Measurements from ENCODE around the gene MYL3. TPM values are rescaled to one million over a fixed set of nuclear protein-coding genes. Genes with fewer than 3 reads are reported as not detected.

The MYL3 gene
- total RNA-seq, 4 donors from 2014 or later: 4.9 to 9.6 (median 6.0) TPM; not detected in 1

GRCh38 chr3:46852334-46852720, 10.9 kb downstream of the MYL3 start:
- intact Hi-C loops (cut with DNase I; ENCODE audit: low total_unique reads): no loop called here
- peak in 1 of 2 donors; percentile 4 for DNase-seq

GRCh38 chr3:46851364-46852333, 11.6 kb downstream of the MYL3 start:
- intact Hi-C loops (cut with DNase I; ENCODE audit: low total_unique reads): no loop called here
- no peak overlapping the region for H3K27ac ChIP-seq
- H3K27me3 ChIP-seq: no peaks in the 10 kb centered on the region
- peak in 1 of 2 donors; percentile 9 for DNase-seq
- TF ChIP-seq CTCF (IDR thresholded peaks at IDR 0.05) (no peak), POLR2A (IDR thresholded peaks at IDR 0.05) (no peak)
- no peaks in the 10 kb centered on the region for H3K36me3 ChIP-seq
- no peaks in the 10 kb centered on the region for H3K9me3 ChIP-seq
- no peak overlapping the region for H3K4me3 ChIP-seq
- H3K4me1 ChIP-seq: peaks cover 0 to 1% of the 10 kb centered on the region in 2 donors

More at GRCh38 chr3:46852334-46852720, 10.9 kb downstream of the MYL3 start:
- no peak overlapping the region for H3K4me3 ChIP-seq
- TF ChIP-seq POLR2A (IDR thresholded peaks at IDR 0.05): no peak
- TF ChIP-seq CTCF (IDR thresholded peaks at IDR 0.05): no peak
- no peaks in the 10 kb centered on the region for H3K27me3 ChIP-seq
- no peaks in the 10 kb centered on the region for H3K9me3 ChIP-seq
- no peaks in the 10 kb centered on the region for H3K4me1 ChIP-seq
- H3K27ac ChIP-seq: no peak overlapping the region
- H3K36me3 ChIP-seq: no peaks in the 10 kb centered on the region

GRCh38 chr3:46850468-46850779, 12.8 kb downstream of the MYL3 start:
- peaks cover 0 to 7% of the 10 kb centered on the region in 2 donors for H3K4me1 ChIP-seq
- no peaks in the 10 kb centered on the region for H3K36me3 ChIP-seq
- DNase-seq: no peak
- no peak overlapping the region for H3K27ac ChIP-seq
- no peaks in the 10 kb centered on the region for H3K9me3 ChIP-seq
- intact Hi-C loops (cut with DNase I; ENCODE audit: low total_unique reads): no loop called here
- no peaks in the 10 kb centered on the region for H3K27me3 ChIP-seq
- H3K4me3 ChIP-seq: no peak overlapping the region
- TF ChIP-seq POLR2A (IDR thresholded peaks at IDR 0.05) (no peak), CTCF (IDR thresholded peaks at IDR 0.05) (no peak)

GRCh38 chr3:46849686-46850467, 13.4 kb downstream of the MYL3 start:
- intact Hi-C loops (cut with DNase I; ENCODE audit: low total_unique reads): no loop called here
- H3K9me3 ChIP-seq: no peaks in the 10 kb centered on the region
- H3K27me3 ChIP-seq: no peaks in the 10 kb centered on the region
- H3K27ac ChIP-seq: no peak overlapping the region
- TF ChIP-seq CTCF (IDR thresholded peaks at IDR 0.05) (no peak), POLR2A (IDR thresholded peaks at IDR 0.05) (no peak)
- peaks cover 0 to 7% of the 10 kb centered on the region in 2 donors for H3K4me1 ChIP-seq
- no peaks in the 10 kb centered on the region for H3K36me3 ChIP-seq
- no peak for DNase-seq
- H3K4me3 ChIP-seq: no peak overlapping the region

All from uterus (tissue), 4 donors.